Hepatocyte (in vitro differentiated cells): ENCODE results near the gene CHAF1A. TPM values are rescaled to one million over a fixed set of nuclear protein-coding genes. Genes with fewer than 3 reads are reported as not detected.

ENCODE experiments used
- DNase-seq: peaks from one replicate; pipeline ENCODE4 v3.0.0-alpha.2; 2016; ENCODE audit warnings: low spot score
- H2AFZ ChIP-seq: fragments of 200-600 bp; sonication (generic); 2 replicates; pipeline ENCODE4 v1.6.0; 2016; ENCODE audit warnings: antibody characterized with exemption, mild to moderate bottlenecking
- H3K27ac ChIP-seq: fragments of 200-600 bp; sonication (generic); 2 replicates; pipeline ENCODE4 v1.5.1; 2016; ENCODE audit warnings: mild to moderate bottlenecking
- H3K27me3 ChIP-seq: fragments of 200-600 bp; sonication (generic); 2 replicates; pipeline ENCODE4 v1.6.1; 2016
- H3K36me3 ChIP-seq: fragments of 200-600 bp; sonication (generic); replicated peaks from 2 replicates; pipeline ENCODE4 v1.5.1; 2016; ENCODE audit warnings: low read depth; ENCODE audit not compliant: insufficient read depth
- H3K4me1 ChIP-seq: fragments of 200-600 bp; sonication (generic); 2 replicates; pipeline ENCODE4 v1.5.1; 2016; ENCODE audit warnings: mild to moderate bottlenecking, moderate library complexity; ENCODE audit not compliant: insufficient read depth
- H3K4me2 ChIP-seq: fragments of 200-600 bp; sonication (generic); 2 replicates; pipeline ENCODE4 v1.6.0; 2016
- H3K4me3 ChIP-seq: fragments of 200-600 bp; sonication (generic); 2 replicates; pipeline ENCODE4 v1.5.1; 2016; ENCODE audit warnings: mild to moderate bottlenecking
- H3K79me2 ChIP-seq: fragments of 200-600 bp; sonication (generic); 2 replicates; pipeline ENCODE4 v1.6.0; 2017; ENCODE audit warnings: mild to moderate bottlenecking
- H3K9me2 ChIP-seq: fragments of 200-600 bp; sonication (generic); replicated peaks from 2 replicates; pipeline ENCODE4 v1.6.0; 2017; ENCODE audit warnings: mild to moderate bottlenecking; ENCODE audit not compliant: insufficient read depth
- H3K9me3 ChIP-seq: fragments of 200-600 bp; sonication (generic); 2 replicates; pipeline ENCODE4 v1.5.1; 2016; ENCODE audit warnings: low read depth, mild to moderate bottlenecking
- H4K20me1 ChIP-seq: fragments of 200-600 bp; sonication (generic); 2 replicates; pipeline ENCODE4 v1.6.0; 2016; ENCODE audit warnings: mild to moderate bottlenecking; ENCODE audit not compliant: insufficient read depth, poor library complexity, severe bottlenecking
- EZH2 ChIP-seq: fragments of 200-600 bp; sonication (generic); IDR thresholded peaks from 2 replicates; pipeline ENCODE4 v1.6.1; 2016; ENCODE audit warnings: antibody characterized with exemption, mild to moderate bottlenecking, borderline replicate concordance
- EZH2phosphoT487 ChIP-seq: fragments of 200-600 bp; sonication (generic); IDR thresholded peaks from one replicate; pipeline ENCODE4 v1.6.1; 2018; ENCODE audit warnings: antibody characterized with exemption, mild to moderate bottlenecking, low read depth, moderate library complexity; ENCODE audit not compliant: unreplicated experiment, severe bottlenecking
- WGBS: methylation state at CpG from one replicate; pipeline ENCODE4 v1.1.6; 2016; ENCODE audit warnings: low lambda C conversion rate; ENCODE audit errors: missing lambda C conversion rate; 5-methylcytosine and 5-hydroxymethylcytosine counted together
- polyA plus RNA-seq: library from polyadenylated mRNA; unstranded; fragments of >200 nt; fragmentation: Nextera tagmentation; extraction: Ambion mirVana; gene quantifications from 2 replicates; pipeline ENCODE4 v1.2.1, GENCODE V29; 2016
- total RNA-seq: library from RNA; depleted of rRNA; stranded (reverse); fragments of >200 nt; gene quantifications from 2 replicates; pipeline ENCODE4 v1.2.3, GENCODE V29; 2014
- TF ChIP-seq, protein P1 (sequence below): fragments of 200-600 bp; sonication (generic); IDR thresholded peaks from 2 replicates; pipeline ENCODE4 v1.5.1; 2016; ENCODE audit warnings: antibody characterized with exemption, mild to moderate bottlenecking; ENCODE audit not compliant: poor library complexity

CHAF1A gene
- total and polyA plus RNA-seq, 2 experiments from 2014 or later: 6.2 to 6.5 TPM

DNA sequence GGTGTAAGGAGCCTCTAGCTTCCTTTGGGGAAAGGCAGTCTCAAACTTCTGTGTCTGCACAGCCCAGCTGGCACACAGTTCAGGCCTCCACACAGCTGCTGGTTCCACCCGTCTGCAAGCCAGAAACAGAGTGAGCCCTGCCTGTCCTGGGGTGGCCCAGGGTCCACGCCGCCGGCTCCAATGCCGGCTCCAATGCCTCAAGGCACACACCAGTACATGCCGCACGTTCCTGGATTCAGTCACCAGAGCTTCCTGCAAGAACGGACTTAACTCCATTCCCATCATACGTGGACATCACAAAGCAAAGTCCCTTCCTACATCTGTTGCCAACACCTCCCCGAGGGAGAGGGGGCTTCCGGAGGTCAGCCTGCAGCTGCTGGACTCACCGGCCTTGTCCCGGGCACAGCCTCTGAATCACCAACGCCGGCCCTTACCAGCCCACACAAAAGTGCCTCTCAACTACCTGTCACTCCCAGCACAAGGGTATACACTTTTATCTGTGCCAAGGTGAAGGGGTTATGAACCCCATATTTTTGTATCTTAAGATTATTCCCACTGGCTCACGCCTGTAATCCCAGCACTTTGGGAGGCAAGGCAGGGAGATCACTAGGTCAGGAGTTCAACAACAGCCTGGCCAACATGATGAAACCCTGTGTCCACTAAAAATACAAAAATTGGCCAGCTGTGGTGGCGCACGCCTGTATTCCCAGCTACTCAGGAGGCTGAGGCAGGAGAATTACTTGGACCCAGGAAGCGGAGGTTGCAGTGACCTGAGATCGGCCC lies 10.5 kb upstream of the CHAF1A start:
- WGBS: 70% methylated on average over 20 of the region's 20 CpGs
- no peak for TF ChIP-seq EZH2
- H3K27me3 ChIP-seq: no peaks in the 10 kb centered on the region
- peak overlapping the region; percentile 75 for H3K4me2 ChIP-seq
- no peaks in the 10 kb centered on the region for H3K36me3 ChIP-seq
- DNase-seq: no peak
- no peak overlapping the region for H2AFZ ChIP-seq
- H3K9me2 ChIP-seq: no peaks in the 10 kb centered on the region
- H4K20me1 ChIP-seq: peaks cover 69% of the 10 kb centered on the region
- H3K27ac ChIP-seq: peak overlapping the region; percentile 98
- H3K9me3 ChIP-seq: no peaks in the 10 kb centered on the region
- peaks cover 96% of the 10 kb centered on the region for H3K79me2 ChIP-seq
- H3K4me3 ChIP-seq: no peak overlapping the region
- peaks cover 71% of the 10 kb centered on the region for H3K4me1 ChIP-seq

- no peak overlapping the region for H3K4me3 ChIP-seq
- H3K4me2 ChIP-seq: peak overlapping the region; percentile 43
- H3K9me3 ChIP-seq: no peaks in the 10 kb centered on the region
- peak overlapping the region; percentile 98 for H3K27ac ChIP-seq
- no peaks in the 10 kb centered on the region for H3K36me3 ChIP-seq
- H3K27me3 ChIP-seq: no peaks in the 10 kb centered on the region
- no peak for DNase-seq
- H2AFZ ChIP-seq: no peak overlapping the region
- H3K4me1 ChIP-seq: peaks cover 68% of the 10 kb centered on the region
- 68% methylated on average over 8 of the region's 8 CpGs for WGBS
- peaks cover 96% of the 10 kb centered on the region for H3K79me2 ChIP-seq
- no peaks in the 10 kb centered on the region for H3K9me2 ChIP-seq
- TF ChIP-seq EZH2 (no peak), EZH2phosphoT487 (no peak)
- TF ChIP-seq, protein P1, sequence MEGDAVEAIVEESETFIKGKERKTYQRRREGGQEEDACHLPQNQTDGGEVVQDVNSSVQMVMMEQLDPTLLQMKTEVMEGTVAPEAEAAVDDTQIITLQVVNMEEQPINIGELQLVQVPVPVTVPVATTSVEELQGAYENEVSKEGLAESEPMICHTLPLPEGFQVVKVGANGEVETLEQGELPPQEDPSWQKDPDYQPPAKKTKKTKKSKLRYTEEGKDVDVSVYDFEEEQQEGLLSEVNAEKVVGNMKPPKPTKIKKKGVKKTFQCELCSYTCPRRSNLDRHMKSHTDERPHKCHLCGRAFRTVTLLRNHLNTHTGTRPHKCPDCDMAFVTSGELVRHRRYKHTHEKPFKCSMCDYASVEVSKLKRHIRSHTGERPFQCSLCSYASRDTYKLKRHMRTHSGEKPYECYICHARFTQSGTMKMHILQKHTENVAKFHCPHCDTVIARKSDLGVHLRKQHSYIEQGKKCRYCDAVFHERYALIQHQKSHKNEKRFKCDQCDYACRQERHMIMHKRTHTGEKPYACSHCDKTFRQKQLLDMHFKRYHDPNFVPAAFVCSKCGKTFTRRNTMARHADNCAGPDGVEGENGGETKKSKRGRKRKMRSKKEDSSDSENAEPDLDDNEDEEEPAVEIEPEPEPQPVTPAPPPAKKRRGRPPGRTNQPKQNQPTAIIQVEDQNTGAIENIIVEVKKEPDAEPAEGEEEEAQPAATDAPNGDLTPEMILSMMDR: no peak
- peaks cover 81% of the 10 kb centered on the region for H4K20me1 ChIP-seq
Measured at GRCh38 chr19:4393947-4394590, 8.4 kb upstream of the CHAF1A start.

DNA sequence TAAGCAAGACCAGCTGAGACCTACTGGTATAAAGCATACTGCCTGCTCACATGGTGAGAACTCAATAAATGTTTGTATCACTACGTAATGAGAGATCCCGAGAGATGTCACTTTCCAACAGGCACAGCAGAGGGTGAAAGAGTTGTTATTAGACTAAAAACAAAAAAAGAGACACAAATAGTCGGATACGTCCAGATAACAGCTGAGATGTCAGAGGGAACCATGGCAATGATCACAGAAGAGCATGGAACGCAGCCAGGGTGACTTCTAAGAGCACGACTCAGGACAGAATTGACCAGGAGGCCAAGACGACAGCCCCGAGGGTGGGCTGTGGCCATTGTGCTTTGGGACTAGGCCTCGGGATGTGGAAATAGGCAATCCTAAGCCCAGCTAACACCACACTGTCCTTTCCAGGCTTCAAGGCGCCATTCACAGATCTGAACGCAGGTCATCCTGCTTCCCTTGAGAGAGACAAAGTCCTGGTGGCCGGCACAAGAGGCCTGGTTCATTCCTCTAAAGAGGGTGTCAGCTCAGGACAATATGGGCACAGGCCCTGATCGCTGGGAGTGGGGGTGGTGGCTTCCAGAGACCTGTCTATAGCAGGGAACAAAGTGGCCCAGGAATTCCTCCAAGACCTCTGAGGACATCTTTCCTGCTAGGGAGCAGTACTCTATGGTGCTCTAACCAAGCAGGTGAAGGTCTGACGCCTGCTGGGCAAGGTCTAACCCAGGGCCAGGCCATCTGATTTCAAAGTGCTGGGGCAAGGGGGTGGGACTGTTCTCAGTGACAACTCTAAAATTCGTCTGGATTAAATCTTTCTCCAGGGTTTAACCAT lies 5.3 kb upstream of the CHAF1A start:
- Histone ChIP-seq H3K79me2 (peaks cover 84% of the 10 kb centered on the region), H3K36me3 (no peaks in the 10 kb centered on the region), H3K4me2 (peak overlapping the region; percentile 98), H4K20me1 (peaks cover 59% of the 10 kb centered on the region), H3K27ac (no peak overlapping the region), H2AFZ (no peak overlapping the region), H3K9me2 (no peaks in the 10 kb centered on the region), H3K4me1 (peaks cover 37% of the 10 kb centered on the region), H3K9me3 (no peaks in the 10 kb centered on the region), H3K27me3 (no peaks in the 10 kb centered on the region), H3K4me3 (no peak overlapping the region)
- WGBS: 91% methylated on average over 15 of the region's 15 CpGs
- TF ChIP-seq EZH2: no peak
- TF ChIP-seq, protein P1: no peak
- no peak for TF ChIP-seq EZH2phosphoT487
- DNase-seq: no peak
